HCT116 (cell line): Measurements from ENCODE around the gene CELF2.

Experiments
- MAX ChIP-seq: IDR thresholded peaks from 2 replicates; pipeline ENCODE4 v1.6.1; 2012
- POLR2A ChIP-seq: IDR thresholded peaks from 2 replicates; pipeline ENCODE4 v1.7.0; 2011; ENCODE audit warnings: borderline replicate concordance; ENCODE audit not compliant: insufficient read depth, insufficient read length; ENCODE audit errors: extremely low read depth
- SP1 ChIP-seq: IDR thresholded peaks from 2 replicates; pipeline ENCODE4 v1.6.1; 2012; ENCODE audit warnings: low read depth
- SRF ChIP-seq: IDR thresholded peaks from 2 replicates; pipeline ENCODE4 v1.6.1; 2012; ENCODE audit warnings: low read depth
- TCF7L2 ChIP-seq: IDR thresholded peaks from 2 replicates; pipeline ENCODE4 v1.7.0; 2011; ENCODE audit warnings: borderline replicate concordance, inconsistent platforms; ENCODE audit not compliant: insufficient read depth, insufficient read length; ENCODE audit errors: extremely low read depth
- TF ChIP-seq, protein P1 (sequence below), 3 experiments: fragments of 200-600 bp in 1 of 3; sonication (generic) in 1 of 3; IDR thresholded peaks in 2 of 3; conservative IDR thresholded peaks in 1 of 3; 2 replicates each; pipeline ENCODE4 v1.5.1; 2012 to 2017; ENCODE audit warnings: low read depth in 2 of 3, low read length in 2 of 3, antibody characterized with exemption in 1 of 3, borderline replicate concordance in 1 of 3, control low read depth in 1 of 3, mild to moderate bottlenecking in 1 of 3, mixed read lengths in 1 of 3, mixed run types in 1 of 3, moderate library complexity in 1 of 3; ENCODE audit not compliant: insufficient read depth in 1 of 3

- TF ChIP-seq, protein P1, sequence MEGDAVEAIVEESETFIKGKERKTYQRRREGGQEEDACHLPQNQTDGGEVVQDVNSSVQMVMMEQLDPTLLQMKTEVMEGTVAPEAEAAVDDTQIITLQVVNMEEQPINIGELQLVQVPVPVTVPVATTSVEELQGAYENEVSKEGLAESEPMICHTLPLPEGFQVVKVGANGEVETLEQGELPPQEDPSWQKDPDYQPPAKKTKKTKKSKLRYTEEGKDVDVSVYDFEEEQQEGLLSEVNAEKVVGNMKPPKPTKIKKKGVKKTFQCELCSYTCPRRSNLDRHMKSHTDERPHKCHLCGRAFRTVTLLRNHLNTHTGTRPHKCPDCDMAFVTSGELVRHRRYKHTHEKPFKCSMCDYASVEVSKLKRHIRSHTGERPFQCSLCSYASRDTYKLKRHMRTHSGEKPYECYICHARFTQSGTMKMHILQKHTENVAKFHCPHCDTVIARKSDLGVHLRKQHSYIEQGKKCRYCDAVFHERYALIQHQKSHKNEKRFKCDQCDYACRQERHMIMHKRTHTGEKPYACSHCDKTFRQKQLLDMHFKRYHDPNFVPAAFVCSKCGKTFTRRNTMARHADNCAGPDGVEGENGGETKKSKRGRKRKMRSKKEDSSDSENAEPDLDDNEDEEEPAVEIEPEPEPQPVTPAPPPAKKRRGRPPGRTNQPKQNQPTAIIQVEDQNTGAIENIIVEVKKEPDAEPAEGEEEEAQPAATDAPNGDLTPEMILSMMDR (IDR thresholded peaks at IDR 0.05 in 2 of 3, conservative IDR thresholded peaks at IDR 0.05 in 1 of 3; ENCODE audit: borderline replicate concordance in 1 of 3, insufficient read depth in 1 of 3, low read depth in 2 of 3, low read length in 2 of 3) = no peak
- TF ChIP-seq SP1 = no peak
- TF ChIP-seq TCF7L2 = no peak
- no peak for TF ChIP-seq MAX
- no peak for TF ChIP-seq SRF
- TF ChIP-seq POLR2A = no peak
These were observed 11.8 kb upstream of the CELF2 start for GRCh38 chr10:11005725-11006427.
